ENCODE results near the gene SLC49A4. TPM values are rescaled to one million over a fixed set of nuclear protein-coding genes. Genes with fewer than 3 reads are reported as not detected.

The SLC49A4 gene
- total RNA-seq, 1 experiment from 2014 or later = 14.1 TPM

- ChIA-PET POLR2A (ENCODE audit: low non-redundant PET) (no interaction called here), CTCF (no interaction called here)
- no peak for TF ChIP-seq EZH2 (IDR thresholded peaks at IDR 0.05; ENCODE audit: borderline replicate concordance, low read depth, low read length, poor library complexity, severe bottlenecking)
- TF ChIP-seq CTCF (conservative IDR thresholded peaks at IDR 0.05; ENCODE audit: low read depth, low read length) = no peak
- Histone ChIP-seq H3K27me3 (replicated peaks; ENCODE audit: insufficient read depth, low read depth, low read length, poor library complexity) (no peaks in the 10 kb centered on the region), H3K4me3 (ENCODE audit: low read depth, low read length, poor library complexity, severe bottlenecking) (no peak overlapping the region), H3K36me3 (ENCODE audit: insufficient read depth, low read length, poor library complexity, severe bottlenecking) (no peaks in the 10 kb centered on the region), H3K9me3 (ENCODE audit: low read depth, low read length, poor library complexity, severe bottlenecking) (no peaks in the 10 kb centered on the region), H3K4me1 (ENCODE audit: insufficient read depth, low read length, poor library complexity, severe bottlenecking) (no peaks in the 10 kb centered on the region), H3K27ac (ENCODE audit: low read depth, low read length, poor library complexity, severe bottlenecking) (no peak overlapping the region)
- intact Hi-C loops (cut with micrococcal nuclease; ENCODE audit: unreplicated experiment) = no loop called here
- BruUV-seq (replicated peaks) = no TSS peak
- DNase-seq (ENCODE audit: low spot score) = no peak
Measured at GRCh38 chr3:122777563-122777962, 17.3 kb upstream of the SLC49A4 start.

GRCh38 chr3:122782804-122783203, 12.1 kb upstream of the SLC49A4 start:
- intact Hi-C loops (cut with micrococcal nuclease; ENCODE audit: unreplicated experiment) = no loop called here
- no peaks in the 10 kb centered on the region for H3K36me3 ChIP-seq (ENCODE audit: insufficient read depth, low read length, poor library complexity, severe bottlenecking)
- H3K27ac ChIP-seq (ENCODE audit: low read depth, low read length, poor library complexity, severe bottlenecking) = no peak overlapping the region
- H3K4me3 ChIP-seq (ENCODE audit: low read depth, low read length, poor library complexity, severe bottlenecking) = no peak overlapping the region
- no TSS peak for BruUV-seq (replicated peaks)
- no peak for DNase-seq (ENCODE audit: low spot score)
- no peaks in the 10 kb centered on the region for H3K9me3 ChIP-seq (ENCODE audit: low read depth, low read length, poor library complexity, severe bottlenecking)
- no peak for TF ChIP-seq EZH2 (IDR thresholded peaks at IDR 0.05; ENCODE audit: borderline replicate concordance, low read depth, low read length, poor library complexity, severe bottlenecking)
- no peak for TF ChIP-seq CTCF (conservative IDR thresholded peaks at IDR 0.05; ENCODE audit: low read depth, low read length)
- no peaks in the 10 kb centered on the region for H3K4me1 ChIP-seq (ENCODE audit: insufficient read depth, low read length, poor library complexity, severe bottlenecking)
- H3K27me3 ChIP-seq (replicated peaks; ENCODE audit: insufficient read depth, low read depth, low read length, poor library complexity) = no peaks in the 10 kb centered on the region
- CTCF ChIA-PET = no interaction called here
- POLR2A ChIA-PET (ENCODE audit: low non-redundant PET) = no interaction called here

- Histone ChIP-seq H3K27ac (ENCODE audit: low read depth, low read length, poor library complexity, severe bottlenecking) (no peak overlapping the region), H3K4me1 (ENCODE audit: insufficient read depth, low read length, poor library complexity, severe bottlenecking) (no peaks in the 10 kb centered on the region), H3K4me3 (ENCODE audit: low read depth, low read length, poor library complexity, severe bottlenecking) (no peak overlapping the region), H3K36me3 (ENCODE audit: insufficient read depth, low read length, poor library complexity, severe bottlenecking) (no peaks in the 10 kb centered on the region), H3K27me3 (replicated peaks; ENCODE audit: insufficient read depth, low read depth, low read length, poor library complexity) (no peaks in the 10 kb centered on the region), H3K9me3 (ENCODE audit: low read depth, low read length, poor library complexity, severe bottlenecking) (no peaks in the 10 kb centered on the region)
- ChIA-PET CTCF (no interaction called here), POLR2A (ENCODE audit: low non-redundant PET) (no interaction called here)
- TF ChIP-seq CTCF (conservative IDR thresholded peaks at IDR 0.05; ENCODE audit: low read depth, low read length) = no peak
- no peak for TF ChIP-seq EZH2 (IDR thresholded peaks at IDR 0.05; ENCODE audit: borderline replicate concordance, low read depth, low read length, poor library complexity, severe bottlenecking)
- DNase-seq (ENCODE audit: low spot score) = no peak
- no TSS peak for BruUV-seq (replicated peaks)
- intact Hi-C loops (cut with micrococcal nuclease; ENCODE audit: unreplicated experiment) = no loop called here
Measured at GRCh38 chr3:122784436-122784835, 10.4 kb upstream of the SLC49A4 start.
